Measurements from ENCODE around the gene FAT4. TPM values are rescaled to one million over a fixed set of nuclear protein-coding genes. Genes with fewer than 3 reads are reported as not detected.

FAT4 gene
- total RNA-seq, 1 donor from 2014 or later: 3.0 TPM

DNA sequence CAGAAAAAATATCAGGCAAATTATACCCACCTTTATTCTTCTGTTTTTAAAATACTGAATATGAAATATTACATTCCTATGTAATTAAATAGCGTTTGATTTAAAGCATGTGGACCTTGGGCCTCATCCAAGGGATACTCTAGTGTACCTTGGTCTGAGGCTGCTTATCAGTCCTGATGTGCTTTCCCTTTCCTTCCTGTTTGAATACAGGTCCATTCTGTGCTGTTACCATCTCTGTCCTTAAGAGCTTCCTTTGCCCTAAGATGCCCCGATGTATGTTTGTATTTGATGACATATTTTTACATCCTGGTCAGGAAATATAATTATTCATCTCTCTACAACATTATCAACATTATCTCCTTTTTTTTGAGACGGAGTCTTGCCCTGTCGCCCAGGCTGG is 24.1 kb downstream of the FAT4 start:
- H3K4me3 ChIP-seq (ENCODE audit: low read depth, low read length): no peak overlapping the region
- no peaks in the 10 kb centered on the region for H3K27me3 ChIP-seq (ENCODE audit: control insufficient read depth, insufficient read depth, low read length)
- H3K36me3 ChIP-seq (ENCODE audit: control insufficient read depth, insufficient read depth, low read length): no peaks in the 10 kb centered on the region
- TF ChIP-seq, protein P1, sequence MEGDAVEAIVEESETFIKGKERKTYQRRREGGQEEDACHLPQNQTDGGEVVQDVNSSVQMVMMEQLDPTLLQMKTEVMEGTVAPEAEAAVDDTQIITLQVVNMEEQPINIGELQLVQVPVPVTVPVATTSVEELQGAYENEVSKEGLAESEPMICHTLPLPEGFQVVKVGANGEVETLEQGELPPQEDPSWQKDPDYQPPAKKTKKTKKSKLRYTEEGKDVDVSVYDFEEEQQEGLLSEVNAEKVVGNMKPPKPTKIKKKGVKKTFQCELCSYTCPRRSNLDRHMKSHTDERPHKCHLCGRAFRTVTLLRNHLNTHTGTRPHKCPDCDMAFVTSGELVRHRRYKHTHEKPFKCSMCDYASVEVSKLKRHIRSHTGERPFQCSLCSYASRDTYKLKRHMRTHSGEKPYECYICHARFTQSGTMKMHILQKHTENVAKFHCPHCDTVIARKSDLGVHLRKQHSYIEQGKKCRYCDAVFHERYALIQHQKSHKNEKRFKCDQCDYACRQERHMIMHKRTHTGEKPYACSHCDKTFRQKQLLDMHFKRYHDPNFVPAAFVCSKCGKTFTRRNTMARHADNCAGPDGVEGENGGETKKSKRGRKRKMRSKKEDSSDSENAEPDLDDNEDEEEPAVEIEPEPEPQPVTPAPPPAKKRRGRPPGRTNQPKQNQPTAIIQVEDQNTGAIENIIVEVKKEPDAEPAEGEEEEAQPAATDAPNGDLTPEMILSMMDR (IDR thresholded peaks at IDR 0.05; ENCODE audit: insufficient read depth, low read length, poor library complexity, severe bottlenecking): no peak
- no peak for DNase-seq (ENCODE audit: low read depth)

DNA sequence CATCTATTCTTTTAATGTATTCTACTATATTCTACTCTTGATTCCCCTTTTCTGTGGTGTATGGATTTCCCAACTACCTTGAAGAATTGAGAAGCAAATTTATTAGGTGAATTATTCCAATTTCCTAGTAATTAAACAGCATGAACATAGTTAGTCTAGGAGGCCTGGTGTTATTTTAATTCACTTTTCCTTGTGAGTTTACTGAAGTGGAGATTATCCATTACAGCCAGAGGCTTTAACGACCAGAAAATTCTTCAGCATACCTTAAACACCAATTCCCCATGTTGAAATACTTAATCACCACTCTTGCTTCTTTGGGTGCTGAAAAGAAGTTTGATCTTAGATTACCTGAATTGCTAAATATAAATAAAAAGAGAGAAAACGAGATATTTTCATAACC is 29.4 kb downstream of the FAT4 start:
- Histone ChIP-seq H3K27me3 (ENCODE audit: control insufficient read depth, insufficient read depth, low read length) (no peaks in the 10 kb centered on the region), H3K4me3 (ENCODE audit: low read depth, low read length) (no peak overlapping the region), H3K36me3 (ENCODE audit: control insufficient read depth, insufficient read depth, low read length) (no peaks in the 10 kb centered on the region)
- TF ChIP-seq, protein P1 (IDR thresholded peaks at IDR 0.05; ENCODE audit: insufficient read depth, low read length, poor library complexity, severe bottlenecking): no peak
- DNase-seq (ENCODE audit: low read depth): no peak

- no peaks in the 10 kb centered on the region for H3K27me3 ChIP-seq (ENCODE audit: control insufficient read depth, insufficient read depth, low read length)
- TF ChIP-seq, protein P1 (IDR thresholded peaks at IDR 0.05; ENCODE audit: insufficient read depth, low read length, poor library complexity, severe bottlenecking): no peak
- no peaks in the 10 kb centered on the region for H3K36me3 ChIP-seq (ENCODE audit: control insufficient read depth, insufficient read depth, low read length)
- no peak overlapping the region for H3K4me3 ChIP-seq (ENCODE audit: low read depth, low read length)
- no peak for DNase-seq (ENCODE audit: low read depth)
Observed at GRCh38 chr4:125346616-125347015, 31.9 kb downstream of the FAT4 start.

GRCh38 chr4:125350470-125351135 is 35.8 kb downstream of the FAT4 start:
- H3K27me3 ChIP-seq (ENCODE audit: control insufficient read depth, insufficient read depth, low read length): no peaks in the 10 kb centered on the region
- H3K4me3 ChIP-seq (ENCODE audit: low read depth, low read length): no peak overlapping the region
- no peaks in the 10 kb centered on the region for H3K36me3 ChIP-seq (ENCODE audit: control insufficient read depth, insufficient read depth, low read length)
- TF ChIP-seq, protein P1 (IDR thresholded peaks at IDR 0.05; ENCODE audit: insufficient read depth, low read length, poor library complexity, severe bottlenecking): no peak
- no peak for DNase-seq (ENCODE audit: low read depth)

GRCh38 chr4:125352521-125352920 is 37.8 kb downstream of the FAT4 start:
- DNase-seq (ENCODE audit: low read depth): no peak
- H3K27me3 ChIP-seq (ENCODE audit: control insufficient read depth, insufficient read depth, low read length): no peaks in the 10 kb centered on the region
- H3K36me3 ChIP-seq (ENCODE audit: control insufficient read depth, insufficient read depth, low read length): no peaks in the 10 kb centered on the region
- H3K4me3 ChIP-seq (ENCODE audit: low read depth, low read length): no peak overlapping the region
- TF ChIP-seq, protein P1 (IDR thresholded peaks at IDR 0.05; ENCODE audit: insufficient read depth, low read length, poor library complexity, severe bottlenecking): no peak

DNA sequence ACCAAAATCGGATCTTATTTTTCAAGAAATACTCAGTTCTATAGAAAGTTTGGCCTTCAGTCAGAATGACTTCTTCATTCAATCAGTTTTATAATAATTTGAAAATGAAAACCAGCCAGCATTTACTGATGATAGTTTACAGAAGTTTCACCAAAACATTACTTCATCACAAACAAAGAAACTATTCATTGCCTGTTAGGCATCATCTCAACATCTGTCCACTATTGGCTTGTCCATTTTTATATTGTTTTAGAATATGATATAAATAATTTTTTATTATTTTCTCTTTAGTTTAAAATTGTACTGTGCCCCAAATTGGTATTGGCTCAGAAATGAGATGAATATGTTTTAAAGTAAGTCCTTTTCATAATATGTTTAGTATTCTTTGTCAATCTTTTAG is 38.4 kb downstream of the FAT4 start:
- H3K36me3 ChIP-seq (ENCODE audit: control insufficient read depth, insufficient read depth, low read length): no peaks in the 10 kb centered on the region
- no peaks in the 10 kb centered on the region for H3K27me3 ChIP-seq (ENCODE audit: control insufficient read depth, insufficient read depth, low read length)
- TF ChIP-seq, protein P1 (IDR thresholded peaks at IDR 0.05; ENCODE audit: insufficient read depth, low read length, poor library complexity, severe bottlenecking): no peak
- H3K4me3 ChIP-seq (ENCODE audit: low read depth, low read length): no peak overlapping the region
- DNase-seq (ENCODE audit: low read depth): no peak

Data from kidney epithelial cell (primary cell).